Fibroblast of pulmonary artery (primary cell): ENCODE data around the gene C1QTNF8.

ENCODE experiments used
- DNase-seq: peaks from one replicate; pipeline ENCODE4 v3.0.0-alpha.2; 2010; ENCODE audit warnings: low read depth
- H3K4me3 ChIP-seq: replicated peaks from 2 replicates; pipeline ENCODE4 v1.5.1; 2011; ENCODE audit warnings: low read depth, mild to moderate bottlenecking, control low read depth, low read length, moderate library complexity
- TF ChIP-seq, protein P1 (sequence below): IDR thresholded peaks from 2 replicates; pipeline ENCODE4 v1.5.1; 2011; ENCODE audit warnings: mild to moderate bottlenecking, control low read depth, low read length, inconsistent platforms; ENCODE audit errors: missing control alignments

Gene C1QTNF8

GRCh38 chr16:1080801-1081733 lies 15.0 kb downstream of the C1QTNF8 start:
- H3K4me3 ChIP-seq, result no peak overlapping the region
- TF ChIP-seq, protein P1, sequence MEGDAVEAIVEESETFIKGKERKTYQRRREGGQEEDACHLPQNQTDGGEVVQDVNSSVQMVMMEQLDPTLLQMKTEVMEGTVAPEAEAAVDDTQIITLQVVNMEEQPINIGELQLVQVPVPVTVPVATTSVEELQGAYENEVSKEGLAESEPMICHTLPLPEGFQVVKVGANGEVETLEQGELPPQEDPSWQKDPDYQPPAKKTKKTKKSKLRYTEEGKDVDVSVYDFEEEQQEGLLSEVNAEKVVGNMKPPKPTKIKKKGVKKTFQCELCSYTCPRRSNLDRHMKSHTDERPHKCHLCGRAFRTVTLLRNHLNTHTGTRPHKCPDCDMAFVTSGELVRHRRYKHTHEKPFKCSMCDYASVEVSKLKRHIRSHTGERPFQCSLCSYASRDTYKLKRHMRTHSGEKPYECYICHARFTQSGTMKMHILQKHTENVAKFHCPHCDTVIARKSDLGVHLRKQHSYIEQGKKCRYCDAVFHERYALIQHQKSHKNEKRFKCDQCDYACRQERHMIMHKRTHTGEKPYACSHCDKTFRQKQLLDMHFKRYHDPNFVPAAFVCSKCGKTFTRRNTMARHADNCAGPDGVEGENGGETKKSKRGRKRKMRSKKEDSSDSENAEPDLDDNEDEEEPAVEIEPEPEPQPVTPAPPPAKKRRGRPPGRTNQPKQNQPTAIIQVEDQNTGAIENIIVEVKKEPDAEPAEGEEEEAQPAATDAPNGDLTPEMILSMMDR, result no peak
- DNase-seq, result no peak

- TF ChIP-seq, protein P1, result no peak
- DNase-seq, result no peak
- no peak overlapping the region for H3K4me3 ChIP-seq
These were observed 16.1 kb downstream of the C1QTNF8 start for GRCh38 chr16:1079786-1080525.

DNA sequence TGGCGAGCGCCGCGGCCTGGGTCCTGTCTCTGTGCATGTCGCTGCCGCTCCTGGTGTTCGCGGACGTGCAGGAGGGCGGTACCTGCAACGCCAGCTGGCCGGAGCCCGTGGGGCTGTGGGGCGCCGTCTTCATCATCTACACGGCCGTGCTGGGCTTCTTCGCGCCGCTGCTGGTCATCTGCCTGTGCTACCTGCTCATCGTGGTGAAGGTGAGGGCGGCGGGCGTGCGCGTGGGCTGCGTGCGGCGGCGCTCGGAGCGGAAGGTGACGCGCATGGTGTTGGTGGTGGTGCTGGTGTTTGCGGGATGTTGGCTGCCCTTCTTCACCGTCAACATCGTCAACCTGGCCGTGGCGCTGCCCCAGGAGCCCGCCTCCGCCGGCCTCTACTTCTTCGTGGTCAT lies 16.7 kb downstream of the C1QTNF8 start:
- no peak for DNase-seq
- TF ChIP-seq, protein P1, result no peak
- H3K4me3 ChIP-seq, result no peak overlapping the region

DNA sequence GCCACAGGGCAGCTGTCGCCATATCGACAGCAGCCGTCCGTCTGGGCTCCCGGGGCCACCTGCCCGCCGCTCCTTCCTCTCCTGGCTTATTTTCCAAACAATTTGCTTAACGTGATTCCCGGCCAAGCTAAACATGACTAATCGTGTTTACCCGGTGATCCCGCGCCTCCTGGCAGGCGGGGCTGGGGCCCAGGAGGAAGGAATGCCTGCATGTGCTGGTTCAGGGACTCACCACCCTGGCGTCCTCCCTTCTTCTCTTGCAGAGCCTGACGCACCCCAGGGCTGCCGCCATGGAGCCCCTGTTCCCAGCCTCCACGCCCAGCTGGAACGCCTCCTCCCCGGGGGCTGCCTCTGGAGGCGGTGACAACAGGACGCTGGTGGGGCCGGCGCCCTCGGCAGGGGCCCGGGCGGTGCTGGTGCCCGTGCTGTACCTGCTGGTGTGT lies 17.4 kb downstream of the C1QTNF8 start:
- H3K4me3 ChIP-seq, result no peak overlapping the region
- TF ChIP-seq, protein P1, result no peak
- DNase-seq, result peak; percentile 62

GRCh38 chr16:1077877-1078578 lies 18.0 kb downstream of the C1QTNF8 start:
- TF ChIP-seq, protein P1, result no peak
- H3K4me3 ChIP-seq, result no peak overlapping the region
- no peak for DNase-seq

DNA sequence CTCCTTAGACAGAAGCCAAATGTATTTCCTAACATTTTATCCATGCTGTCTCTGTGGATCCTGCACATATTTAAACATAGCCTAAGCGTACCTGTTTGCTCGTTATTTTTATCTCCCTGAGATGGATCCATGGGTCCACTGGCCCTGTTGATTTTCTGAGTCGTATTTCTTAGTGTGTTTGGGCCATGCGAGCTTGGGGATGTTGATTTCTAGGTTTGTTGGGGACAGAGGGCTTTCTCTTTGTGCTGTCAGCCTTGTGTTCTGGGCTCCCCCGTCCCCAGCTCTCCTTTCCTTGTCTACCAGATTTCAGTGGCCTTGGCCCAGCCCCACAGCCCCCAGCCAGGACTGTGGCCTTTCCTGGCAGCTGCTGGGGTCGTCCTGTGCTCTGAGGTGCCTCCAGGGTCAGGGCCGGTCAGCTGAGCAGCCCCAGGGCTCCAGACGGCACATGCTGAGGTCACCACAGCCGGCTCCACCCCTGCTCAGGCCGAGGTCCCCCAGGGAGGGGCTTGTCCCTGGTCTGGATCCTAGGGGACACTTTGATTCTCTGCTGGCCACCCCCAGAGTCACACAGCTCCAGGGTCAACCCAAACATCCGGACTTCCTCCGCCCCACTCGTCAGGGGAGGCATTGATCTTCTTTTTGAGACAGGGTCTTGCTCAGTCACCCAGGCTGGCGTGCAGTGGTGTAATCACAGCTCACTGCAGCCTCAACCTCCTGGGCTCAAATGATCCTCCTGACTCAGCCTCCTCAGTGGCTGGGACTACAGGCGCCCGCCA lies 19.1 kb downstream of the C1QTNF8 start:
- TF ChIP-seq, protein P1, result no peak
- no peak overlapping the region for H3K4me3 ChIP-seq
- DNase-seq, result no peak
